T-helper 2 cell (primary cell): ENCODE data around the gene FHAD1.

Experiments
- DNase-seq, 5 experiments: peaks; one replicate each; pipeline versions ENCODE4 v3.0.0 to v3.0.0-alpha.2; 2012 to 2022

The FHAD1 gene

DNA sequence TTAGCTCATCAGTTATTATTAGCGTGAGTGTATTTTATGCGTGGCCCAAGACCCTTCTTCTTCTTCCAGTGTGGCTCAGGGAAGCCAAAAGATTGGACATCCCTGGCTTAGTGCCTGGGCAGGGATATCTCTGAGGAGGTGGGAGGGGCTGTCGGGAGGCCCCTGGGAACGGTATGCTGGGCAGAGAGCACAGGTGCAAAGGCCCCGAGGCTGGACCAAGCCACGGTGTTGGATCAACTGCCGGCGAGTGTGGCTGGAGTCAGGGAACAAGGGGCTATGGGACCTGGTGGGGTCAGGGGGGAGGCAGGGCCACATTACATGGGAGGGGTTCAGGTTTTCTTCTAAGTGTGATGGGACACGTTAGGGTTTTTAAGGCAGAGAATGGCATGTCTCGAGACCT lies 62.7 kb downstream of the FHAD1 start:
- no peak for DNase-seq

DNA sequence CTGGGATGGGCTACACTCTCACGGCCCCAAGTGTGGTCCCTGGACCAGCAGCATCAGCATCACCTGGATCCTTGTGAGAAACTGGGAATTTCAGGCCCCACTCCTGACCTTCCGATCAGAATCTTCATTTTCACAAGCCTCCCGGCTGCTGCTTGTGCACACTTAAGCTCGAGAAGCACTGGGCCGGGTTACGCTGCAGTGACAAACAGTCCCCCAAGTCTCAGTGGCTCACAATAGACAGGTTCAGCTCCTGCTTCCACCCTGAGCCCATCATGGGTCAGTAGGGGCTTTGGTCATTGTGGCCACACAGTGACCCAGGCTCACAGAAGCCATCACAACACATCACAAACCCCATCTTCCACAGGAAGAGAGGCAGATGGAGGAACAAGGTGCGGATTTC lies 63.5 kb downstream of the FHAD1 start:
- DNase-seq: no peak

DNA sequence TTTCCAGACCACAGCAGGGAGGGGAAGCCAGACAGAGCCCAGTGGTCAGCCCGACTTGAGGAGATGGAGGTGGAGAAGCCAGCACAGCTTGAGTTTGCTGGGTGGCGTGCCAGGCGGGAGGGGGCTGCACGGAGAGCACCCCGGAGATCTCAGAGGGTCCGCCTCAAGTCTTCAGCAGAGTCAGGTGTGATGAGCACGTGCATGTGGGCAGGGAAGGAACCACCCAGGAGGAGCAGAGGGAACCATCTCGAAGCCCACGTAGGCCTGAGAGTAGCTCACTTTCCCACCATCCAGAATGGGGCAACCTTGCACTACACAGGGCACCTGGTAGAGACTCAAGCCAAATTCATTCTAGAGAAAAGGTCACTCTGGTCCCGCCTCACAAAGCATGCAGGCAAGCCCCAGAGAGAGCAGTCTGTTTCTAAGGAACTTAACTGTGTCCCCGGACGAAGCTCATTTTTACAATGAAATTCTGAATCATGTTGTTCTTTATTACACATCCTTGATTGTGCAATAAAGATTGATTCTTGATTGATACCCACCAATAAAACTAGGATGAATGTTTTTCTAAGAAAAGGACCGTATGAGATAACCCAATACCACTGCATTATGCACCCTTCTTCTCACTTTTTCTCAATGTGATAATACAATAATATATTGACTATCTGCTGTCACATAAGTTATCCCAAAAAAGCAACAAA lies 64.2 kb downstream of the FHAD1 start:
- no peak for DNase-seq

DNA sequence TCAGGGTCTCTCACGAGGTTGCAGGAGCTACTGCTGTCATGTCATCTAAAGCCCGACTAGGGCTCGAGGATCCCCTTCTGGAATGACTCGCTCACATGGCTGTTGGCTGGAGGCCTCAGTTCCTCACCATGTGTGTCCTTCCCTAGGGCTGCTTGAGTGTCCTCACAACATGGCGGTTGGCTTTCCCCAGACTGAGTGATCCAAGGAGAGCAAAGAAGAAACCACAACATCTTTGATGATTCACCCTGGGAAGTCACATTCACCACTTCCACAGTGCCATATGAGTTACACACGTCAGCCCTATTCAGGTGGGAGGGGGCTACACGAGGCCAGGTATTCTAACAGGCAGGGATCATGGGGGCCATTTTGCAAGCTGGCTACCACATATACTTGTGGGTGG lies 64.9 kb downstream of the FHAD1 start:
- no peak for DNase-seq

DNA sequence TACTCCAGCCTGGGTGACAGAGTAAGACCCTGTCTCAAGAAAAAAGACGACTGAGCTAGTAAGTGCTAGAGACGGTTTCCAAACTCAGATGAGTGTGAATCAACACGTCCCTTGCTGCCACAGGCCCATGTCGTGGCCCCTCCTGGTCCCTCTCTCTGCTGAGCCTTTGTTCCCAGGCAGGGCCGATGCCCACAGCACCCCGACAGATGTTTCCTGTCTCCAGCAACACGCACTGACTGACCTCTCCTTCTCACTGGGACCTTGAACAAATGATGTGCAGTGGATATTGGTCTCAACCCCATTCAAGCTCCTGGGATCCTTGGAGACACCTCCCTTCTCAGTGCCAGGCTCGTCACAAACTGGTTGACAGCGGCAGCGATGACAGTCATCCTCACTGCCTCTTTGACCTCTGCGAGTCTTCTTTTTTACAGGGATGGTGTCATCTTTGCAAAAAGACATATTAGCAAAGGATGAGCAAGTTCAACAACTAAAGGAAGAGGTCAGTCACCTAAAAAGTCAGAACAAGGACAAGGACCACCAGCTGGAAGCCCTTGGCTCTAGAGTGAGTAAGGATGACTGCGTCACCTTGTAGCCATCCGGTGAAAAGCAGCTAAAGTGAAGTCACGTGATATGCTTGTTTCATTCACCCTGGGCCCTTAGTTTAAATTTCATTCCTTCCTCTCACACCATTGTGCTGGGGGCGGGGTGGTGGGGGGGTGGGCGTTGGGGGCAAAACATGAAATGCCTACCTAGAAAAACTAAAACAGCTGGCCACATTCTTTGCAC lies 65.8 kb downstream of the FHAD1 start:
- no peak for DNase-seq

DNA sequence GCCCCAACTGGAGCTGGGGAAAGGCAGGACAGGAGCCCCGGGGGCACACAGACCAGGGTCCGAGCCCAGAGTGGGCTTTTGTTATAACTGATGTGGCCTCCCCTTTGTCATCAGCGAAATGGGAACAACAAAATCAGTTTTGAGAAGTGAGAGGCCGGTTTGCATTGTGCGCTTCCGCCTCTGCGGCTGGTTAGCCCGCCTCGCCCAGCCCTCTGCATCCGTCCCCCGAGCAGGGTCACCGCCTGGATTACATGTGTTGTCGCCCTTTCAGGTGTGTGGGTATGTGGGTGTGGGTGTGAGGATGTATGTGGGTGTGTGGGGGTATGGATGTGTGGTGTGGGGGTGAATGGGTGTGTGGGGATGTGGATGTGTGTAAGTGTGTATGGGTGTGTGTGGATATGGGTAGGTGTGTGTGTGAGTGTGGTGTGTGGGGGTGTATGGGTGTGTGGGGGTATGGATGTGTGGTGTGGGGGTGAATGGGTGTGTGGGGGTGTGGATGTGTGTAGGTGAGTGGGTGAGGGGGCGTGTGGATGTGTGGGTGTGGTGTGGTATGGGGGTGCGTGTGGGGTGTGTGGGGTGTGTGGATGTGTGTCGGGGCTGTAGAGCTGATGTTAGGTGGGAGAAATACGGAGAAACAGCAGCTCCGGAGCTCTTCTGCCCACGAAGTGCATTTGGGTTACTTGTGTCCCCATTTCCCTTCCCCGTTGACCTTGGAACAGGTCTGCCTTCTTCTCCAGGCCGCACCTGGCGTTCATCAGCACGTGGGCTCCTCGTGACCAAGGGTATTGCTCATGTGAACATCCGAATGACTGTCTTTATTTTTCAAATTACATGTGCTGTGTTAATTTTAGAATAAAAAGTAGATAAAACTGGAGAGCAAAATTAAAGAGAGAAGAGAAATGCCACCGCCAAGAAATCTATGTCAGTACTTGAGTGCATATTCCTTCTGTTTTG lies 67.6 kb downstream of the FHAD1 start:
- DNase-seq: no peak

DNA sequence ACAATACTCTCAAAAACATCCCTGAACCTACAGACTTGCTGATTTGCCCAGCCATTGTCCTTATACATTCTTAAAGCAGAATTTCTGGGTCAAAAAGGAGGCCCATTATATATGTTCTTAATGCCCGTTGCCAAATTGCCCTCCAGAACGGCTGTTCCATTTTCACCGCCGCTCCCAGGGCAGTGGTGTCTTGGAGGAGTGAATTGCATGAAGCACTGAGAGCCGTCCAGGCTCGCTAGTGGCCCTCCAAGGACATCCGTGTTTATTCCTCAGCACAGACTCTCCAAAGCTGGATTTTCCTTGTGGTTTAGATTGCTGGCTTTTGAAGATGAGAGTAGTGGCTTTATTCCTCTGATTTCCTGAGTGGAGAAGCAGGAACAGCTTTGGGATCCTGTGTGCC lies 68.8 kb downstream of the FHAD1 start:
- no peak for DNase-seq

DNA sequence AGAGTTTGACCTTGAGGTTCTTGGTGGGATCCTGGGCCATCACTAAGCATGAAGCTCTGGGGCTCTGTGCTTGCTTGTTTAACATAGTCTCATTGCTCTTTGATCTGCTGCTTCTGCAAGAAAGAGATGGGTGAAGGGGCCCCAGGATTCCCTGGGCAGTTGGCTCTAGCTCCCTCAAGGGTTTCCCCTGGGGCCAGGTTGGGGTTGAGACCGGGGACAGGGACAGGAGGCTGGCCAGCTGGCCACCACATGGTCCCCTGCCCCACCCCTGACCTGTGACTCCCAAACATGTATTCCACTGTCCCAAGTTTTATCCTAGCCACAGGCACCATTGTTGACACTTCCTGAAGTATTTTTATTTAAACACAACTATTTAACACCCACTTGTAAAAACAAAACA lies 69.5 kb downstream of the FHAD1 start:
- DNase-seq: no peak

DNA sequence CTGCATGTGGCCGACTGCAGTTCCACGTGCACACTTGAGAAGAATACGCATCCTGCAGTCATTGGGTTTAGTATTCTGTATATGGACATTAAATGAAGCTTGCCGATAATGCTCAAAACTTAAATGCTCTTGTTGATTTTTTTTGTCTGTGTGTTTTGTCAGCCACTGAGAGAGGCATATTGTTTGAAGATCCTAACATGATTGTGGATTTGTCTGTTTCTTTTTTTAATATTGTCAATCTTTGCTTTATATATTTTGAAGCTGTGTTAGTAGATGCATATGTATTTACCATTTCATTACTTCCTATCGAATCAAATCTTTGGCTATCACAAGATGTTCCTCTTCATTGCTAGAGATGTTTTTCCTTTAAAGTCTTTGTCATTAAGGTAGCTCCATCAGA lies 73.2 kb downstream of the FHAD1 start:
- DNase-seq: no peak

DNA sequence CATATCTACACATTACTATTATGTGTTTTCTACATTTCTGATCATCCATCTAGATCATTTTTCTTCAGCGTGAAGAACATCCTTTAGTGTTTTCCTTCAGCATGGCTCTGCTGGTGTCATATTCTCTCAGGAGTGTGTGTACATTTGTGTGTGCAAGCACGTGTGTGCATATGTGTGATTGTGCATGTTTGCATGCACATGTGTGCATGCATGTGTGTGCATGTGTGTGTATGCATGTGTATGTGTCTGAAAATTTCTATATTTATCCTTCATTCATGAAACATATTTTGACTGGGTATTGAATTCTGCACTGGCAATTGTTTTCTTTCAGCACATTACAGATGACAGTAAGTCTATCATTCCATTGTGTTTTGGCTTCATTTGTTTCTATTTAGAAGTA lies 74.6 kb downstream of the FHAD1 start:
- DNase-seq: no peak

DNA sequence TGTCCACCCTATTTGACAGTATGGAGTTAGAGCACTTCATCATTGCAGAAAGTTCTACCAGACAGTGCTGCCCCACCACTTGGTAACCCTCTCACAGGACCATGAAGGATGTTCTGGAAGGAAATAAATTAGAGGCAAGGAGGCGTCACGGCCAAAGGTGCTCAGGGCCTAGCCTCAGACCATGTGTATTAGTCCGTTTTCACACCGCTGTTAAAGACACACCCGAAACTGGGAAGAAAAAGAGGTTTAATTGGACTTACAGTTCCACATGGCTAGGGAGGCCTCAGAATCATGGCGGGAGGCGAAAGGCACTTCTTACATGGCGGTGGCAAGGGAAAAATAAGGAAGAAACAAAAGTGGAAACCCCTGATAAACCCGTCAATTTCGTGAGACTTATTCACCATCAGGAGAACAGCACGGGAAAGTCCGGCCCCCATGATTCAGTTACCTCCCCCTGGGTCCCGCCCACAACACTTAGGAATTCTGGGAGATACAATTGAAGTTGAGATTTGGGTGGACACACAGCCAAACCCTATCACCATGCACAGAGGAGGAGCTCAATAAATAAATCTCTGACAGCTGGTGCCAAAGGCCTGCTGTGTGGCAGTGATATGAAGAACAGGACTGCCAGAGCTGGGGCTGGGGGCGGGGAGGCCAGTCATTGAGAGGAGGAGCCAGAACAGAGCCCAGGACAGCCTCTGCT lies 75.8 kb downstream of the FHAD1 start:
- no peak for DNase-seq

DNA sequence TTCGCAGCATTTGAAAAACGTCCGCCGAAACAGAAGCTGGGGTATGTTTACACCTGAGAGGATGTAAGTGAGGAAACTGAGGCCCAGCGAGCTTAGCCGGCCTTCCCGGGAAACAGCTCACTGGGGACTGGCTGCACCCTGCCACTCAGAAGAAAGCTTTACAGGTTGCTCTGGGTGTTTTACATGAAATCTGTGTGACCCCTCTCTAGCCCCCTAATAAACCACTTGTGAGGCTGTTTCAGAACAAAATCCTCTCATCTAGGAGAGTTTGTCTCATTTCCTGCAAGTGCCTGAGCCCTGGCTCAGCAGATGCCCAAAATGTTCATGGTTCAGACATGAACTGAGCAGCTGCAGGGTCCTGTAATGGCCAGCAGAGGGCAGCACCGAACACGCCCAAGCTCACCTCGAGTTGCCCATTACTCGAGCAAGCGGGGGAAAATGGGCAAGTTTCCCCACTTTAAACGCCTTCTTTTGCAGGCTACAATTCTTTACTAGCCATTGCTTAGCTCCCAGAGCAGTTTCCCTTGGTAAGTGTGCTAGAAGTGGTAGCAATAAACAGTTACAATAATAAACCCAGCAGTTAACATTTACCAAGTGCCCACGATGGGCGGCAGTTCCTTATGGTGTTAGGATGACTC lies 76.4 kb downstream of the FHAD1 start:
- DNase-seq: peak; percentile 38 to 75 (median 50)

DNA sequence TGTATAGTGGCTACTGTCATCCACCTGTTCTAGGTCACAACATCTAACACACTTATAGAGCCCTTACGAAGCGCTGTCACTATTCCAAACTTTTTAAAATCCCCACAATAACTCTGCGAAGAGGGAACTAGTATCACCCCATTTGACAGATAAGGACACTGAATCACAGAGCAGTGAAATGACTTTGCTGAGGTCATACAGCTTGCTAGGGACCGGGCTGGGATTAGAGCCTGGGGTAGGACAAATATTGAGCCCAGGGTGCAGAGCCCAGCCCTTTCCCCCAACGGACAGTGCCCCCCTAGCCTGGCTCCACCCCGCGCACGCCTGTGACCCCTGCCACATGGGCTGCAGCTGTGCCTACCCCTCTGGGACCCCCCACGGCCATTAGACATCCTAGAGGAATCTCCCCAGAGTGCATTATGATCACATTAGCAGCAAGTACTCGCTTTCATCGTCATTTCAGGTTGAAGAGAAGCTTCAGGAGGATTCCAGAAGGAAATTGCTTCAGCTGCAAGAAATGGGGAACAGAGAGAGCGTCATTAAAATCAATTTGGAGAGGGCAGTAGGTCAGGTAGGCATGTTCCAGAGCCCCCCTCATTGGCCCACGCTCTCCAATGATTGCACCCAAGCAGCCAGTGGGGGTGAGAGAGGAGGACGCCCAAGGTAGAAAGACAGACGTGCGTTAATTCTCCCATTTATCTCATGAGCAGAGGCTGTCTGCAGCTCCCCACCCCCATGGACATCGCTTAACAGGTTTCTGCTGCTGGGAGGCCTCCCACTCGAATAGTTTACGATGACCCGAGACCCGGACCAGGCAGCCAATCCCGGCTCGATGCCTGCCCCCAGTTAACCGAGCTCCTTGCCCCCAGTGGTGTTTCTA lies 77.2 kb downstream of the FHAD1 start:
- DNase-seq: no peak

DNA sequence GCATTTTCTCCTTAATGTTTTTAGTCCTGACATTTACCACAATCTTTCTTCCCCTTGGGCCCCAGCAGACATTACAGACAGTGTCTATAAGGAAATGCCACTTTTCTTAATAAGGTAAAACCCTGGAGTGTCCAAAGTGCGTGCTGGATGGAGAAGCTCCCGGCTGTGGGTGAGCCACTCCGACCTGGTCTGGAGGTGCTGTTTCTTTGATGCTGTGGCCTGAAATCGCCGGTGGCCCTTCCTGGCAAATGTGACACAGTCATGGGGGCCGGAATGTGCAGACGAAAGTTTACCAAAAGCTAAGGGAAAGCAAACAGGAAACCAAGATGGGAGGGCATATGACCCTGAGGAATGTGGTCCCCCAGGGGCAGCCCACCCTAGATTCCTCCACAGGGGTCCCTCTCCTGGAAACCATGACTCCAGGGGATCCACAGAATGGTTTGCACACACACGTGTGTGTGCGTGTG lies 77.9 kb downstream of the FHAD1 start:
- DNase-seq: no peak

DNA sequence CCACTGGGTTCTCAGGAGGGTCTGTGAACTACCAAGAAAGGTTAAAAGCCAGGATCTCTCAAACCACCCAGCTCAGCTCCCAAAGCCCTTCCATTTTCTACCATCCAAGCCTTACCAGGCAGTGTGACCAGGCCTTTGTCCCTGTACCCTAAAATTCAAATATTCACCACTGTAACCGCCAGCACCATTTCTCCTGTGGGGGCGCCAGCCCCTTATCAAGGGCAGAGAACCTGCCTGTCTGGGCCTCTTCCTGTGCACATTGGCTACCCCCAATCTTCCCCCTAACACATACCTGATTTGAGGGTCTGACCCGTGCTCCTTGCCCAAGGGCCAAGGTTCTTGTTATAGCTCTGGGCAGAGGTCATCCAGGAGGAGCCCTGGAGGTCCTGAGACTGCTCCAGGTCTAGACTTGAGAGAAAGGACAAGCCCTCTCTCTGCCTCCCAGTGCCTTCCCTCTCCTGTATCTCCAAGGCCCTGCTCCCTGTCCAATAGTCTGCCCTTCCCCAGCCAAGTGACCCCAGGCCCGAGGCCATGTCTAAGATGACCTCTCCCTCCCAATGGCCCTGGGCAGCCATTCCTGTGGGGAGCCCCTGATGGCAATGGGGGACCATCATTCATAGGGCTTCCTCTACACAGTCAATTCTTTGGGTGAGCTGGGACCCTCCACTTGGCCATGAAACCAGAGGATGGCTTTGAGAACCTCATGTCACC lies 78.5 kb downstream of the FHAD1 start:
- DNase-seq: no peak

DNA sequence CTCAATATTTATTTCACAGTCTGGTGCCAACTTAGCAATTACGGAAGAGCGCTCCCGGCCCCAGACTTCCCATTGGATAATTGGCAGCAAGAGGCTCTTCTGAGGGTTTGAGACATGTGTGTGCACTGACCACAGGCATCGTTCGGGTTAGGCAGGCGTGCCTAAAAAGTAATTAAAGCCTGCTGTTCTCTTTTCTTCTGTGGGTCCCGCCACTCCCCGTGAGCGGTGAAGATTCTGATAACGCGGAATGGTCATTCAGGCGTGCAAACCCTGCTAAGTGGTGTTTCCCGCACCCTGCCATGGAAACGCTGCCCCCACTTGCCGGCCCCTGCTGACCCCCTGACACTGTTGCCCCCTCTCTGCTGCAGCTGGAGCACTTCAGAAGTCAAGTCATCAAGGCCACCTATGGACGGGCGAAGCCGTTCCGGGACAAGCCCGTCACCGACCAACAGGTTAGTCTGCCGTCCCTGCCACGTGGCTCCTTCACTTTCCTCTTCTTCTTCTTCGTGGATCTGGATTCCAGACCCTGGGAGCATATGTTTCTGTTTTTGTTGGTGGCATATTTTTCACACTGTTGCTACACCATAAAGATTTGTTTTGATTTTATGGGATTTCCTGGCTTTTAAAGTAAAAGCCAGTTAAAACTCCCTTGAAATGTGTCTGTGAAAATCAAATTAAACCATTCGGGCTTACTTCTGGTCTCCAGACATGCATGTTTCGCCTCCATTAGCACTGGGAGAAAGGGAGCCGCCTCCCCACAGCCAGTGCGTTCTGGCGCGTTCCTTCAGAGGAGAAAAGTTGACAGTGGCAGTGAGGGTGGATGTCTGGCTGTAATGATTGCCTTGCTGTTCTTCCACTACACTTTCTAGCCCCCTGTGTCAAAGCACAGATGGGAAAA lies 79.9 kb downstream of the FHAD1 start:
- DNase-seq: no peak

DNA sequence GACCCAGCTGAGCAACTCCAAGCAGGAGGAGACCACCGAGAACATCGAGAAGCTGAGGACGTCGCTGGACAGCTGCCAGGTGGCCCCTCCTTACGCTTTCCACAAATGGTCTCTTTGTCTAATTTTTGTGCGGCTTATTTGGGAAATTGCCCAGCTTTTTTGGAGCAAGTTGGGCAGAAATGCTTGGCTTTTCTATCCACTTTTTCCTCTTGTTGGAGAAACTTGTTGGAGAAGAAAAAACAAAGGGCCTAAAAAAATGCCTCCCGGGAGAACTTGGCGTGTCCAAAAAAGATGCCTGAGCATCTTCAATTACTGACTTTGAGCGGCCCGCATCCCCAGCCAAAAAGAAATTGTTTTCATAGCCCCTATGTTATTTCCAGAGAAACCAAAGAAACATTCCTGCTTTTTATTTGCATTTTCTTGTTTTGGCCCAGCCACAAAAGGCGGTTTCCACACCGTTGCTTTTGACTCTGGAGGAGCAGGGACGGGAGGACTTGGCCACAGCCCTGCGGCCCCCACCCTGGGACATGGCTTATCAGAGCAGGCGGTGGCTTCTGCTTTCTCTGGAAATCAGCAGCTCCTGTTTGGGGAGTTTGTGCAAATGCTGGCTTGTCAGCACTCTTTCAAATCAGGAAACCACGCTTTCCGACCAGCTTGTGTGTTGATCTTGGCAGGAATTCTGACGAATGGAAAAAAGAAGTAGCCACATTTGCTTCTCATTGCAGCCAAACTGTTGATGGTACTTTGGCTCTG lies 81.5 kb downstream of the FHAD1 start:
- no peak for DNase-seq

DNA sequence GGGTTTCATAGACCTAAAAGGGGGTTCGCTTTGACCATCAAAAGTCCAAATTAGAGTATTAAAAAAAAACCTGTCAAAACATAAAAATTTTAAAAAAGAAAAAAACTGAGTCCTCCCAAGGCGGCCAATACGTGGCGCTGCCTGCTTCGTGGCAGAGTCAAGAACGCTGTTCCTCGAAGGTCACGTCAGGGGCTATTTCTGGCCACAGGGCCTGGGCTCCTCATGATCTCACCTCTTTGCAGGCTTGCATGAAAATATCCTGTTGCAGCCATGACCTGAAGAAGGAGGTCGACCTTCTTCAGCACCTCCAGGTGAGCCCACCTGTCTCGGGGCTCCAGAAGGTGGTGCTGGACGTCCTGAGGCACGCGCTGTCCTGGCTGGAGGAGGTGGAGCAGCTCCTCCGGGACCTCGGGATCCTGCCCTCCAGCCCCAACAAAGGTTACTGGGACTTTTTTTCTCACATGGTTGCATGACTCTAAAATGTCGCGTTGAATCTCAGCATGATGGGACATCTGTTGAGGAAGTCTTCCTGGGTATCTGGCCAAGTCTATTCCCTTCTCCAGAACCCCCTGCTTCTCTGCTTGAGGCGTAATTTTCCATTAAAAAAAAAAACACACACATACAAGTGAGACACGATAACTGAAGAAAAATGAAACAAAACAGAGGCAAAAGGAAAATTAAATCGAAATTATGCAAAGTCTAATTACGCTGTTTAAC lies 82.2 kb downstream of the FHAD1 start:
- DNase-seq: peak in 1 of 5 experiments; percentile 21
